Measurements from ENCODE around the gene DLK1. TPM values are rescaled to one million over a fixed set of nuclear protein-coding genes. Genes with fewer than 3 reads are reported as not detected.

DLK1 gene
- total RNA-seq, 5 donors from 2014 or later (not counting 1 experiment from before 2014, with no cell fraction given), result 1.7 to 2.2 (median 2.2) TPM; not detected in 2

DNA sequence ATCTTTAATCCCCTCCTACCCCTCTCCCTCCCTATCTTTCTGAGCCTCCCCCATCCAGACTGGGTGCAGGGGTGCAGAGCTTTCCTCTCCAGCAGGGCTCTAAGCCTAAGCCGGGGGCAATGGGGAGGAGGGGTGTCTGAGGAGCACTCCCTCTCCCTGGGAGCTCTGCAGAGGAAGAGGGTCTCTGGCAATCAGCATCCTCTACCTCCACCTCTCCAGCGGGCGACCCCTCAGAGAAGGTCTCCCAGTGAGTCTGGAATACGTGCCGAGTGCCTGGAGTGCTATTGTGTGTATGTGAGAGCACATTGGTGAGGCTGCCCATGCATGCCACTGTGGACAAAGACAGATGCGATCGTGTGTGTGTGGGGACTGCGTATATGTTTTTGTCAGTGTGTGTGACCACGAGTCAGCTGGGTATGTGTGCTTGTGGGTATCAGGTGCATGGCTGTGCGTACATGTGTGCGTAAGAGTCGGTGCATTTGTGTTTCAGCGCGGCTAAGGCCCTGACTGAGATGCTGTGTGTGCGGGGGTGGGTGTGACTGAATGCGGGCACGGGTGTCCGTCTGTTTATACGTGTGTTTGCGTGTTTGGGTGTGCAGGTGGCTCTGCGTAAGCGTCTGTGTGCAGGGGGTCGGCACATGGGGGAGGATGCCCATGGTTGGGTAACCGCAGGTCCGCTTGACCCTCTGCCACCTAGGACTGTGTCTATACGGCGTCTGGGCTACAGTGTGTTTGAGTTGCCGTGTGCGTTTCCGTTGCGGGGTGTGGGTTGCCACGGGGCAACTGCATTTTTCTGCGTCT is 905 bp upstream of the DLK1 start:
- H3K4me3 Mint-ChIP-seq, result no peak overlapping the region
- no peak overlapping the region for H3K4me3 ChIP-seq (ENCODE audit: control insufficient read depth in 1 of 2, extremely low read depth in 1 of 2, low read length in 1 of 2)
- H3K27ac ChIP-seq (ENCODE audit: low read length), result no peak overlapping the region
- H3K9me3 Mint-ChIP-seq, result no peaks in the 10 kb centered on the region
- H3K9me3 ChIP-seq, result no peaks in the 10 kb centered on the region
- peaks cover 31 to 55% of the 10 kb centered on the region in 2 donors for H3K27me3 Mint-ChIP-seq
- no peaks in the 10 kb centered on the region for H3K4me1 ChIP-seq (ENCODE audit: control insufficient read depth in 1 of 2, extremely low read depth in 1 of 2, insufficient read depth in 2 of 2, low read length in 2 of 2)
- peaks cover 0 to 5% (median 0%) of the 10 kb centered on the region in 3 donors for H3K4me1 Mint-ChIP-seq
- no peaks in the 10 kb centered on the region for H3K36me3 Mint-ChIP-seq
- ATAC-seq (replicated peaks in 1 of 4), result no peak
- H3K36me3 ChIP-seq (ENCODE audit: control insufficient read depth in 2 of 2, extremely low read depth in 1 of 2, insufficient read depth in 1 of 2, low read length in 1 of 2), result no peaks in the 10 kb centered on the region
- H3K27ac Mint-ChIP-seq, result no peak overlapping the region
- 90% methylated on average over 26 of the region's 33 CpGs for WGBS (ENCODE audit: insufficient coverage)
- POLR2A ChIA-PET, result no interaction called here
- H3K27me3 ChIP-seq (replicated peaks in 1 of 2; ENCODE audit: control insufficient read depth in 2 of 2, extremely low read depth in 1 of 2, insufficient read depth in 2 of 2, low read length in 1 of 2), result peaks cover 0 to 67% of the 10 kb centered on the region in 2 experiments
- CTCF ChIA-PET, result no interaction called here
- DNase-seq, result no peak

DNA sequence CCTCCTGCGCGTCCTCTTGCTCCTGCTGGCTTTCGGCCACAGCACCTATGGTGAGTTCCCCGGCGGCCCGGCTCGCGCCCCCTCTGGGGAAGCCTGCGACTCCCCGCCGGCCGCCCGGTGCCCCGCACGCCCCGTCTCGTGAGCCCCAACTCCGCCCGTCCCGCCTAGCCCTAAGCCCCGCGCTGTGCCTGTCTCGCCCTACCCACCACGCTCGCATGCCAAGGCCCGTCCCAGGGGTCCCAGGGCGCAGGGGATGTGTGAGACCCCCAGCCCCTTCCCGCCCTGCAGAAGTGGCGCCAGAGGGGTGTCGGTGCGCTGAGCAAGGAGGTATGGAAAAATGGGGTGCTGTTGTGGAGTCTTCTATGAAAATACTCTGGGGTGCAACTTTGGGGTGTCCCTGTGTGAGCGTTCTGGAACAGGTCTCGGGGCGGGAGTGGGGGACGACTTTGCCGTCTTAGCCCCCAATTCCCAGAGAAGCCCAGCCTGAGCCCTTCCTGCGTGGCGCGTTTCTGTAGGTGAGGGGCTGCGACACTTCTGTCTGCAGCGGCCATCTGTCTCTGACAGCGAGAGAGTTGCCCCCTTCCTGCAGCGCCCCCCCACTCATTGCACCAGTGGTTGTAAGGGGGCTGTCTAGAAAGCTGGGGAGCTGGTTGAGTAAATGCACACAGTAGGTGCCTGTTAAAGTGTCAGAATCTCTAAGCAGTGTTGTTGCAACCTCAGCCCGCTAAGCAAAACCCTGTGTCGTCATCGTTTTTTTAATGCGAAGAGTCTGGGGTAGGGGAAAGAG is 587 bp downstream of the DLK1 start:
- Mint-ChIP-seq H3K4me3 (no peak overlapping the region), H3K27me3 (peaks cover 27 to 51% of the 10 kb centered on the region in 2 donors), H3K9me3 (no peaks in the 10 kb centered on the region), H3K4me1 (peaks cover 0 to 5% (median 0%) of the 10 kb centered on the region in 3 donors), H3K27ac (no peak overlapping the region), H3K36me3 (no peaks in the 10 kb centered on the region)
- Histone ChIP-seq H3K4me1 (ENCODE audit: control insufficient read depth in 1 of 2, extremely low read depth in 1 of 2, insufficient read depth in 2 of 2, low read length in 2 of 2) (no peaks in the 10 kb centered on the region), H3K27me3 (replicated peaks in 1 of 2; ENCODE audit: control insufficient read depth in 2 of 2, extremely low read depth in 1 of 2, insufficient read depth in 2 of 2, low read length in 1 of 2) (peaks cover 0 to 69% of the 10 kb centered on the region in 2 experiments), H3K36me3 (ENCODE audit: control insufficient read depth in 2 of 2, extremely low read depth in 1 of 2, insufficient read depth in 1 of 2, low read length in 1 of 2) (no peaks in the 10 kb centered on the region), H3K4me3 (ENCODE audit: control insufficient read depth in 1 of 2, extremely low read depth in 1 of 2, low read length in 1 of 2) (no peak overlapping the region), H3K9me3 (no peaks in the 10 kb centered on the region), H3K27ac (ENCODE audit: low read length) (no peak overlapping the region)
- WGBS (ENCODE audit: insufficient coverage), result 13% methylated on average over 36 of the region's 47 CpGs
- CTCF ChIA-PET, result no interaction called here
- DNase-seq, result no peak
- no peak for ATAC-seq (replicated peaks in 1 of 4)
- POLR2A ChIA-PET, result no interaction called here

DNA sequence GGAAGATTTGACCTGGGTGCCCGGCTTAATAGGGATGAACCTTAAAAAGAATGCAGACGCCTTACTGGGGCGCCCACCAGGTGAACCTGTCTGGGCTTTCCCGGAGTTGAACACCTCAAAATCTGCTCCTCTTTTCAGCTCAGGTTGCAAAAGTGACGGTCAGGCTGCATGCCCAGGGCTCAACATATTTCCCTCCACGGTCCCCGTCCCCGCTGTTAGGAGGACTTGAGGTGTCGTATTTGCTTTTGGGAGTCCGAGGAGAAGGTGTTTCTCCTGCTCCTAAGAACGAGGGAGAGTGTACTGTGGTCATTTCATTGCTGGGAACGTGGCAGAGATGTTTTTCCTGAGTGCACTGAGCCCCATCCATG is 1.2 kb downstream of the DLK1 start:
- H3K27ac ChIP-seq (ENCODE audit: low read length), result no peak overlapping the region
- no peaks in the 10 kb centered on the region for H3K4me1 ChIP-seq (ENCODE audit: control insufficient read depth in 1 of 2, extremely low read depth in 1 of 2, insufficient read depth in 2 of 2, low read length in 2 of 2)
- no peak overlapping the region for H3K4me3 ChIP-seq (ENCODE audit: control insufficient read depth in 1 of 2, extremely low read depth in 1 of 2, low read length in 1 of 2)
- ATAC-seq (replicated peaks in 1 of 4) (no peak), DNase-seq (no peak)
- ChIA-PET CTCF (no interaction called here), POLR2A (no interaction called here)
- H3K9me3 Mint-ChIP-seq, result no peaks in the 10 kb centered on the region
- H3K36me3 Mint-ChIP-seq, result no peaks in the 10 kb centered on the region
- peaks cover 0 to 68% of the 10 kb centered on the region in 2 experiments for H3K27me3 ChIP-seq (replicated peaks in 1 of 2; ENCODE audit: control insufficient read depth in 2 of 2, extremely low read depth in 1 of 2, insufficient read depth in 2 of 2, low read length in 1 of 2)
- H3K27me3 Mint-ChIP-seq, result peaks cover 27 to 51% of the 10 kb centered on the region in 2 donors
- peaks cover 0 to 5% (median 0%) of the 10 kb centered on the region in 3 donors for H3K4me1 Mint-ChIP-seq
- H3K27ac Mint-ChIP-seq, result no peak overlapping the region
- H3K4me3 Mint-ChIP-seq, result no peak overlapping the region
- no peaks in the 10 kb centered on the region for H3K9me3 ChIP-seq
- 55% methylated on average over 10 of the region's 12 CpGs for WGBS (ENCODE audit: insufficient coverage)
- no peaks in the 10 kb centered on the region for H3K36me3 ChIP-seq (ENCODE audit: control insufficient read depth in 2 of 2, extremely low read depth in 1 of 2, insufficient read depth in 1 of 2, low read length in 1 of 2)

DNA sequence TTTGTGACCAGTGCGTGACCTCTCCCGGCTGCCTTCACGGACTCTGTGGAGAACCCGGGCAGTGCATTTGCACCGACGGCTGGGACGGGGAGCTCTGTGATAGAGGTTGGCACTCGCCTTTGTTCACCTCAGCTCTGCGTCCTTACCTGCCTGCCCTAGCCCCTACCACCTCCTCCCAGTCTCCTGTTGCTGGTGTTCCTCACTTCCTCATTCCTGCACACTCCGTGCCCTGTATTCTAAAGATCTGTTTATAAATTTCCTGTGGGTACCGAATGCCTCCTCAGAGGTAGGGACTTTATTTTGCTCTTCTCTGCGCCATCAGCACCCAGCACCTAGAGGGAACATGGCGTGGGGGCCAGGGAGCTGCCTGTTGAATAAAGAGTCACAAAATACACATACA is 2.3 kb downstream of the DLK1 start:
- ATAC-seq (replicated peaks in 1 of 4) (no peak), DNase-seq (no peak)
- H3K27ac ChIP-seq (ENCODE audit: low read length), result no peak overlapping the region
- ChIA-PET POLR2A (no interaction called here), CTCF (no interaction called here)
- WGBS (ENCODE audit: insufficient coverage), result 33% methylated on average over 9 of the region's 13 CpGs
- no peaks in the 10 kb centered on the region for H3K4me1 ChIP-seq (ENCODE audit: control insufficient read depth in 1 of 2, extremely low read depth in 1 of 2, insufficient read depth in 2 of 2, low read length in 2 of 2)
- H3K27ac Mint-ChIP-seq, result no peak overlapping the region
- no peaks in the 10 kb centered on the region for H3K9me3 ChIP-seq
- H3K9me3 Mint-ChIP-seq, result no peaks in the 10 kb centered on the region
- H3K36me3 ChIP-seq (ENCODE audit: control insufficient read depth in 2 of 2, extremely low read depth in 1 of 2, insufficient read depth in 1 of 2, low read length in 1 of 2), result no peaks in the 10 kb centered on the region
- H3K36me3 Mint-ChIP-seq, result no peaks in the 10 kb centered on the region
- no peak overlapping the region for H3K4me3 ChIP-seq (ENCODE audit: control insufficient read depth in 1 of 2, extremely low read depth in 1 of 2, low read length in 1 of 2)
- peaks cover 27 to 48% of the 10 kb centered on the region in 2 donors for H3K27me3 Mint-ChIP-seq
- peaks cover 0 to 60% of the 10 kb centered on the region in 2 experiments for H3K27me3 ChIP-seq (replicated peaks in 1 of 2; ENCODE audit: control insufficient read depth in 2 of 2, extremely low read depth in 1 of 2, insufficient read depth in 2 of 2, low read length in 1 of 2)
- no peak overlapping the region for H3K4me3 Mint-ChIP-seq
- peaks cover 0 to 5% (median 0%) of the 10 kb centered on the region in 3 donors for H3K4me1 Mint-ChIP-seq

DNA sequence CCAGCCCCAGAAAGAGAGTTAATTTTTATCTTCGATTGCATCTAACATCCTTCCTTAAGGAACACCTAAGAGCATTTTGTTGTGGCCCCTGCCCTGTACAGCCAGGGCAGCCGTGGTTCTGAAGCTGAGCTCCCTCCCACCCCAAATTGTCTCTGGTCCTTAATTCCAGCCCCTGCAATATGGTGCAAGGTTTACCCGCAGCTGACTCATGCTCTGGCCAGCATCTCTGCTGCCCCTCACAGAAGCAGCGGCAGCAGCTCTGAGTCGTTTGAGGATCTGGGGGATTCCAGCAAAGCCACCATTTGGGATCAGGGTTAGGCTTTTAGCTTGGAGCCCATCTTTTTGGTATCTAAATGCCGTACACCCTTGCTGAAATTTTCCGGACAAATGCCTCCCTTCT is 3.3 kb downstream of the DLK1 start:
- ATAC-seq (replicated peaks in 1 of 4) (no peak), DNase-seq (no peak)
- Mint-ChIP-seq H3K9me3 (no peaks in the 10 kb centered on the region), H3K4me1 (peaks cover 0 to 5% (median 0%) of the 10 kb centered on the region in 3 donors), H3K27me3 (peaks cover 27 to 42% of the 10 kb centered on the region in 2 donors), H3K4me3 (no peak overlapping the region), H3K36me3 (no peaks in the 10 kb centered on the region), H3K27ac (no peak overlapping the region)
- Histone ChIP-seq H3K4me3 (ENCODE audit: control insufficient read depth in 1 of 2, extremely low read depth in 1 of 2, low read length in 1 of 2) (no peak overlapping the region), H3K27me3 (replicated peaks in 1 of 2; ENCODE audit: control insufficient read depth in 2 of 2, extremely low read depth in 1 of 2, insufficient read depth in 2 of 2, low read length in 1 of 2) (peaks cover 0 to 57% of the 10 kb centered on the region in 2 experiments), H3K36me3 (ENCODE audit: control insufficient read depth in 2 of 2, extremely low read depth in 1 of 2, insufficient read depth in 1 of 2, low read length in 1 of 2) (no peaks in the 10 kb centered on the region), H3K4me1 (ENCODE audit: control insufficient read depth in 1 of 2, extremely low read depth in 1 of 2, insufficient read depth in 2 of 2, low read length in 2 of 2) (no peaks in the 10 kb centered on the region), H3K27ac (ENCODE audit: low read length) (no peak overlapping the region), H3K9me3 (no peaks in the 10 kb centered on the region)
- POLR2A ChIA-PET, result no interaction called here
- WGBS (ENCODE audit: insufficient coverage), result 63% methylated on average over 5 of the region's 7 CpGs
- CTCF ChIA-PET, result no interaction called here

DNA sequence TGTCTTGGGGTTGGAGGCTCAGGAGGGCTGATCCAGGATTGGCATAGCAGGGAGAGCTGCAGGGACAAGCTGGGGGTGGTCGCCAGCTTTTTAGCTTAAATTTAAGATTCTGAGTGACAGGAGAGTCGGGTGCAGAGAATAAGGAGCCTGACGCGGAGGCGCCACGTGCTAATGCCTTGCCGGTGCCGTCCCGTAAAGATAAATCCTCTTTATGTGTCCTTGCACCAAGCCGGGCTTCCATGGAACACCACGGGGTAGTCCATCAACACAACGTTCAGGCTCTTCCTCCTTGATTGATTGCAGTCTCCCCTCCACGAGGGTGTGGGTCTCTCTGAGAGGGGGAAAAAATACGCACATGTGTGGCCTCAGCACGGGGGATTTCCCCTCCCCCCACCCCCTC is 3.9 kb downstream of the DLK1 start:
- no peak overlapping the region for H3K27ac Mint-ChIP-seq
- no peak overlapping the region for H3K4me3 ChIP-seq (ENCODE audit: control insufficient read depth in 1 of 2, extremely low read depth in 1 of 2, low read length in 1 of 2)
- no peaks in the 10 kb centered on the region for H3K9me3 Mint-ChIP-seq
- no peak overlapping the region for H3K4me3 Mint-ChIP-seq
- WGBS (ENCODE audit: insufficient coverage), result 83% methylated on average over 7 of the region's 15 CpGs
- no peak overlapping the region for H3K27ac ChIP-seq (ENCODE audit: low read length)
- ChIA-PET POLR2A (no interaction called here), CTCF (no interaction called here)
- peaks cover 0 to 52% of the 10 kb centered on the region in 2 experiments for H3K27me3 ChIP-seq (replicated peaks in 1 of 2; ENCODE audit: control insufficient read depth in 2 of 2, extremely low read depth in 1 of 2, insufficient read depth in 2 of 2, low read length in 1 of 2)
- peaks cover 0 to 5% (median 0%) of the 10 kb centered on the region in 3 donors for H3K4me1 Mint-ChIP-seq
- H3K9me3 ChIP-seq, result no peaks in the 10 kb centered on the region
- DNase-seq, result no peak
- H3K4me1 ChIP-seq (ENCODE audit: control insufficient read depth in 1 of 2, extremely low read depth in 1 of 2, insufficient read depth in 2 of 2, low read length in 2 of 2), result no peaks in the 10 kb centered on the region
- H3K27me3 Mint-ChIP-seq, result peaks cover 26 to 36% of the 10 kb centered on the region in 2 donors
- no peak for ATAC-seq (replicated peaks in 1 of 4)
- H3K36me3 ChIP-seq (ENCODE audit: control insufficient read depth in 2 of 2, extremely low read depth in 1 of 2, insufficient read depth in 1 of 2, low read length in 1 of 2), result no peaks in the 10 kb centered on the region
- no peaks in the 10 kb centered on the region for H3K36me3 Mint-ChIP-seq

All from T-cell (primary cell).